DMS153 treated with DMSO at 0.1 percent for 48 hours (cell line): Measurements from ENCODE around the gene UBE2R2.

Experiments
- DNase-seq: peaks from one replicate; lab custom pipeline; 2025; ENCODE audit not compliant: unreplicated experiment; lab: John Stamatoyannopoulos, UW

The UBE2R2 gene

DNA sequence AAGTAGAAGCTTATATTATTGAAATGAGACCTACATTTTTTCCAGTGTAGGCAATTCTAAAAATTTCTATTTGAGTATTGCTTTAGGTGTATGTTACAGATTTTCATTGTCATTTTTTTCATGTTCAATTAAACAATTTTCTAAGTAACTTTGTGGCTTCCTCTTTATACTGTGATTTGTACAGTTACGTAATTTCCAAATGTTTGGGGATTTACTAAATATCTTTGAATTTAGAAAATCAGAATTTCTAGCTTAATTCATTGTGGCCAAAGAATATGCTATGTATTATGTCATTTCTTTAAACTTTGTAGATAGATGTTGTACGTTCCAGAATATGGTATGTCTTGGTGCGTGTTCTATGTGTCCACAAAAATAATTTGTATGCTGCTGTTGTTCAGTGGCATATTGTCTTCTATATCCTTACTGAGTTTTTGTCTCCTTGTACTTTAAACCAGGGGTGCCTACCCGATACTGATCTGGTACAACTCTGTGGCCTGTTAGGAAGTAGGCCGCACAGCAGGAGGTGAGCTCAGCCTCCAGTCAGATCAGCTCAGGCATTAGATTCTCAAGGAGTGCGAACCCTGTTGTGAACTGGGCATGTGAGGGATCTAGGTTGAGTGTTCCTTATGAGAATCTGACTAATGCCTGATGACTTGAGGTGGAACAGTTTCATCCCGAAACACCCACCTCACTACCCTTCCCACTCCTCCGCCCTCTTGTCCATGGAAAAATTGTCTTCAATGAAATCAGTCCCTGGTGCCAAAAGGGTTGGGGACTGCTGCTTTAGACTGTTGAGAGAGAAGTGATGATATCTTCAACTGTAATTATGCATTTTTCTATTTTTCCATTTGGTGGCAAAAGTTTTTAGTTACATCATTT, 63.5 kb downstream of the UBE2R2 start:
- DNase-seq = no peak

- no peak for DNase-seq
These were observed 64.7 kb downstream of the UBE2R2 start for GRCh38 chr9:33881635-33882034.

GRCh38 chr9:33884856-33885701, 68.1 kb downstream of the UBE2R2 start:
- DNase-seq = peak; percentile 52

DNA sequence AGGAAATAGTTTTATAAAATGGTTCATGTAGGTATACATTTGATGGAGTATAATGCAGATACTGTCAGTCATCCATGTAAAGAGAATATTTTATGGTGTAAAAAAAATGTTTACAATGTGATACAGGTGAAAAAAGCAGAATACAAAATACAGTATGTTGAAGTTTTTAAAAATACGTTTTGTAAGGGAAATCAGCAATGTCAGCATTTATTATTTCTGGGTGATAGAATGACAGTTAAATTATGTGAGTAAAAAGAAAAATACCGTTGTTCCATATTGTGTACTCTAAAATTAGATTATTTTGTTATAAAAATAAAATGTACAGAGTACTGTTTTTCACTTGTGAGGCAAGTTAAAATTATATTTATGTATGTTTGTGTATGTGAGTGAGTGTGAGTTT, 69.0 kb downstream of the UBE2R2 start:
- DNase-seq = no peak

- DNase-seq = no peak
These were observed 76.9 kb downstream of the UBE2R2 start for GRCh38 chr9:33893861-33894260.

DNA sequence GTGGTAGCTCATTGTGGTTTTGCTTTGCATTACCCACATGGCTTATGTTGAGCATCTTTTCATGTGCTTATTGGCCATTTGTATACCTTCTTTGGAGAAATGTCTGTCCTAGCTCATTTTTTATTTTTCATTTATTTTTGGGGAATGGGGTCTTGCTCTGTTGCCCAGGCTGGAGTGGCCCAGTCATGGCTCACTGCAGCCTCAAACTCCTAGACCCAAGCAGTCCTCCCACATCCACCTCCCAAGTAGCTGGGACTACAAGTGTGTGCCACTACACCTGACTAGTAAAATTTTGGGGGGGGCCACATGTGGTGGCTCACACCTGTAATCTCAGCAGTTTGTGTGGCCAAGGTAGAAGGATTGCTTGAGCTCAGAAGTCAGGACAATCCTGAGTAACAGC, 77.4 kb downstream of the UBE2R2 start:
- DNase-seq = no peak

GRCh38 chr9:33903157-33903780, 86.3 kb downstream of the UBE2R2 start:
- no peak for DNase-seq

- DNase-seq = no peak
These were observed 88.2 kb downstream of the UBE2R2 start for GRCh38 chr9:33905137-33905536.

GRCh38 chr9:33906769-33907168, 89.8 kb downstream of the UBE2R2 start:
- DNase-seq = no peak

DNA sequence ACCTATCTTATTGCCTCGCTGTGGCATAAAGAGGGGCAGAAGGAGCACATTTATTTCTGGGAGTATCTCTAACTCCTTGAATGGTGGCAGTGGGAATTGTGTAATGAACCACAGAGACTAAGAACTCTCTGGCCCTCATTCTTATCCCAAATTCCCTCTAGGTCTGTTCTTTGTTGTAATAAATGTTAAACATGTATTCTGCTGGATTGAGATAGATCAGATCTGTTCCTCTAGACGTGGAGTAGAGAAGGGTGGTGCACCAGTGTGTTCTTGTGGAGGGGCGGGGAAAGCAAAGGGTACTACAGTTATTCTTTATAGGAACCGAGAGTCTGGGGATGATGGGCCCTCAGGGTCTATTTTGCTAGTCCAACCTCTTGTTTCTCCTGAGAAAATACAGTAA, 90.4 kb downstream of the UBE2R2 start:
- DNase-seq = no peak

DNA sequence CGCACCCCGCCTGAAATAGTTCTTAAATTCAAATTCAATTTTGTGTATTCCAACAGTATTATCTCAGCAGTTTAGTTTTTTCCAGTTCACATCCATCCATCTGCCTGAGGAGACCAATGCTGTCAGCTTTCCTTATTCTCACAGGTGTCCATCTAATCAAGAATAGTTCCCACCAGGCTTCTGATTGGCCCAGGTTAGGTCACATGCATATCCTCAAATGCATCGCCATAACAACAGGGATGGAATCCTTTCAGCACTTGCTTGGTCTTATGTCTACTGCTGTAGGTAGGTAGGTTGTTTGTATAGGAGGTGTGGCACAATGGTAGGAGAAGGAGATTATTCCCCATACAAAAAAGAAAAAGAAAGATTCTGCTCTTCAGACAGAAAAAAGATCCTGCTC, 91.2 kb downstream of the UBE2R2 start:
- no peak for DNase-seq

GRCh38 chr9:33908749-33909148, 91.8 kb downstream of the UBE2R2 start:
- DNase-seq = no peak

- DNase-seq = no peak
These were observed 96.6 kb downstream of the UBE2R2 start for GRCh38 chr9:33913541-33913940.

- DNase-seq = no peak
These were observed 98.1 kb downstream of the UBE2R2 start for GRCh38 chr9:33914887-33915628.

GRCh38 chr9:33917036-33917435, 100.1 kb downstream of the UBE2R2 start:
- DNase-seq = no peak

GRCh38 chr9:33919276-33919897, 102.4 kb downstream of the UBE2R2 start:
- no peak for DNase-seq

GRCh38 chr9:33921967-33922895, 105.3 kb downstream of the UBE2R2 start:
- DNase-seq = no peak

GRCh38 chr9:33923079-33923478, 106.1 kb downstream of the UBE2R2 start:
- no peak for DNase-seq

GRCh38 chr9:33923998-33924701, 107.2 kb downstream of the UBE2R2 start:
- no peak for DNase-seq
